HG03575 (cell line): ENCODE data around the gene PLA2G4E.

Experiments
- ATAC-seq: cut with Tn5 transposase; IDR thresholded peaks from one replicate; pipeline ENCODE4 v1.9.1; 2021; ENCODE audit not compliant: unreplicated experiment, insufficient number of reproducible peaks, low FRiP score; ENCODE audit errors: extremely low read depth

PLA2G4E gene

DNA sequence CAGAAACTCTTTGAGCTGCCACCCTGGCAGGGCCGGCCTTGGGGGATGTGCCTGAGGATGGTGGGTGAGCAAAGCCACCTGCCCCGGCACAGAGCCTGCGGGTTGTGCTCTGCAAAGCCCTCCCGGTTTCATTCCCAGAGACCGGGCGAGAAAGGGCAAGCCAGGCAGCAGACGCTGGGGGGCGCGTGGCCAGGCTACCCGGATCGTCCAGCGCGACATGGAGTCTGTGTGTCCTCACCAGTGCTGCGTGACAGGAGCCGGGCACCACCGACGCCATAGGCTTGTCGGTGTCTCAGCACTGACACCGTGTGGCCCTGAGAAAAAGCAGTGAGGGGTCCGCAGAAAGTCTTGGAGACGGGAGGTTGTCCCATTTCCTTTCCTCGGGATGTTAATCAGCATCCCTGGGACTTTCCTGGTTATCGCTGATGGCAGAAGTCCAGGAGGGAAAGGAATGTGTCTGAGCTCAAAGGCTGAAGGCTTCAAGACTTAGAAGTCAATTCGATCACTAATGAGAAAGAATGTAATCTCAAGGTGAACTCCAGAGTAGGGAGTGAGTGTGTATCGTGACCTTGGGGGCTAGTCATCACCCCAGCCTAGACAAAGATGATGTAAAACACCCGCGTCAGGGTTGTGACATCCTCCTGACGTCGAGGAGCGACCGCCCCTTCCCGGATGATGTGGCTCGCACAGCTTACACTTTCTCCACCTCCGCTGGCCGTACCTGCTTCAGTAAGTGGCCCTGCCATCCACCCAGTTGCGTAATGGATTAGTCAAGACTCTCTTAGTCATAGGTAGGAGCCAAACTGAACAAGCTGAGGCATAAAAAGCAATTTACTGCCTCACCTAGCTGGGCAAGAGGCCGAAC lies 36.3 kb upstream of the PLA2G4E start:
- no peak for ATAC-seq

DNA sequence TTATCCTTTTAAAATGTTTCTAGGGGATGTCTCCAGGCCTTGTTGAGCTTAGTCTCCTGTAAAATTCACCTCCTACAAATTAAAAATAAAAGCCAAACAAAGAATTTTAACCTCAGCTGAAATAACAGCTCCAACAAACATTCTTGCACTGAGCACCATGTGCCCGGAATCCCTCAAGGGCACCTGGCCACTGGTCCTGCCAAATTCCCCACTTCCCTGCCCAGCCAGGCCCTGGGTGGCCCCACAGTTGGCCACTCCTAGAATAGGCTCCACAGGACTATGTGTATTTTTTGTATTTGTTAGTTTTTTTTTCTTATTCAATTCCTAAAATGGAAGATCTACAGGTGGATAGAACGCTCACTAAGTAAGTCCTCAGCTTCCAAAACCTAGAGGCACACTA lies 33.1 kb upstream of the PLA2G4E start:
- no peak for ATAC-seq

DNA sequence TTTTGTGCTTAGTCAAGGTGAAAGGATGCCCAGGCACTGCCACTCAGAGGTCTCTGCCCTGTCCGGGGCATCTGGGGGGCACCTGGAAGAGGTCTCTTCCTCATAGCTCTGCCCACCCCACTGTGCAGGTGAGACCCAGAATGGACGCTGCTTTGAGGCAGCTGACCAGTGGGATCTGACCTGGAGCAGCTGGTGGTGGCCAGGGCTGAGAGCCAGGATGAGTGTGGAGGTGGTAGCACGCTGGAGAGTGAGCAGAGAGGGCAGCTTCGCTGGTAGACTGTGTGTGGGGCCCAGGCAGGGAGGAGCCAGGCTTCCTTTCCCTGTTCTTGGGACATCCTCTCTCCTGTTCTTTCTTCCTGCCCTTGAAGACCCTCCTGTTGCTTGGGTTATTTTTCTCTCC lies 32.2 kb upstream of the PLA2G4E start:
- no peak for ATAC-seq

DNA sequence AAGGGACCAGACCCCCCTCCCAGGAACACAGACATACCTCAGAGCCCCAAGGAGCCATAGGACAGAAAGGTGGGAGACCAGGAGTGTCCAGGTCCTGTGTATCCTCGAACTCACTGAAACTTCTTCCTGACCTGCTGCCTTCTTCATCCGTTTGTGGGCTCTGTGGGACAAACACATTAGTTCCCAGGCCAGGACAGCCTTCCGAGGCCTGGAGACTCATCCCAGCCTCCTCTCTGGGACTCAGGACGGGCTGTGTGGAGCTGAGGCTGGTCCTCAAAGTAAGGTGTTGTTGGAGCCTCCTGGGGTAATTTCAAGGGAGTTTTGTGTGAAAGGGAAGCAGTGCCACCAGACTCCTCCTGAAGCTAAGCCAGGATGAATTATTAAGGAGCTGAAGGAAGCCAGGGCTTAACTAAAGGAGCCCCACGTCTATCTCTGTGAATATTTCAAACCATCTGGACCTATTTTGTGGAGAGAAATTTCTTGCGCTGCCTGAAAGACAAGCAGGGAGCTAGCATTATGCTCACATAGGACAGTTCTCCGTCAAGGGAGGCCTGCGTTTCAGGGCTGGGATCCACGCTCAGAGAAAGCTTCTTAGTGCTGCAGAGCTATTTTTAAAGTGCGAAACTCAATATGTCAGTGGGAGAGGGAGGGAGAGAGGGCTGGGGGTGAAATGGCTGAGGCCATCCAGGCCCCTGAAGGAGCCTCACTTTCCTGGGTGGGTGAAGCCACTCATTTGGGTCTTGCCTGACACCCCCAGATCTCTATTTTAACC lies 29.8 kb upstream of the PLA2G4E start:
- ATAC-seq, result no peak

DNA sequence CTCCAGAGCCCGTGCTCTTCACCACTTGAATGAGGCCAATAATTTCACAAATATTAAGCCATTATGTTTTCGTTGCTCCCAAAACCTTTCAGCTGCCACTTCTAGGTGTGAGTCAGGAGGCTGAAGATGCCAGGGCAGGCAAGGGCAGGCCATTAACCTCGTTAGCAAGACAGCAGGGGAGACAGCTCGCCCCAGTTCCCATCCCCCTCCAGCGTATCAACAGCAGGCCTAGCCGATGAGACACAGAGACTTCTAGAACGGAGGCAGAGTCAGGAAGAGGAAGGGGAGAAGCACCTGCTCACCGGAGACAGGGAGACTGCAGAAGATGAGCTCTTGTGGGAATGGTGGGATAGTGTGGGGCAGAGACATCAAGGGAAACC lies 28.0 kb upstream of the PLA2G4E start:
- no peak for ATAC-seq

DNA sequence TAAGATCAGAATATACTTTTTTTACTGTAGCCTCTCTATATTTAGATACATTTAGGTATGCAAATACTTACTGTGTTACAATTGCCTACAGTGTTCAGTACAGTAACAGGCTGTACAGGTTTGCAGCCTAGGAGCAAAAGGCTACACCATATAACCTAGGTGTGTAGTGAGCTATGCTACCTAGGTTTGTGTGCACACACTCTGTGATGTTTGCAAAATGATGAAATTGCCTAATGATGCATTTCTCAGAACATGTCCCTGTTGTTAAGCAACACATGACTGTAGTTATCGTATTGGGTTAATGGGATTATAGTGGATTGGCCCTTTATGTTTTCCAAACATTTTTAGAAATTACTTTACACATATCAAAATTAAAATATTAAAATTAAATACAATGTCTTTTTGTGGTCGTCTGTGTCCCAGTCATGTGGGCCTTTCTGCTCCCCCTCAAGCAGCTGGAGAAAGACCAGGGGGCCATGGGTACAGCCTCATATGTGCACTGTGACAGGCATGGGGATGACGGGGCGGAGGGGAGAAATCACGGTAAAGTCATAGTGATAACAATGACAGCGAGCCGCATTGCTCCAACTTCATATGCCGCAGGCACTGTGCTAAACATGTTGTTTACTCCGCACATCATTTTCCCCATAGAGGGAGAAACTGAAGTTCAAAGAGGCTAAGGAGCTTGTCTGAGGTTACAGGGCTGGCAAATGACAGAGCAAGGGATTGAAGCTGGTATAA lies 27.4 kb upstream of the PLA2G4E start:
- no peak for ATAC-seq

DNA sequence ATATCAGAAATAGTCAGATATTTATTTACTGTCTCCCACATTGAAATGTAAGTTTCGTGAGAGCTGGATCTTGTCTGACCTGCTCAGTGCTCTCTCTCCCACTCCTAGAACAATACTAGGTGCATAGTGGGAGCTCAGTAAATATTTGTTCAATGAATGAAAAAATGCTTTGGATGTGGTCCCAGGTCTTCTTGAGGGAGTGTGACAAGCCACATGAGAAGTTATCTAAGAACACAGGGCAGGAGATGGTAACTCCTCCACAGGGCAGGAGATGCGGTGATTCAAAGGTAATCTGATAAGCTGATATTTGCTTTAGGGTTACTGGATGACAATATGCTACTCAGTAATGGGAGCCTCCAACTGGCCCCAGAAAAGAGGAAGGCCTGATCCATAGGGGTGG lies 25.8 kb upstream of the PLA2G4E start:
- no peak for ATAC-seq

DNA sequence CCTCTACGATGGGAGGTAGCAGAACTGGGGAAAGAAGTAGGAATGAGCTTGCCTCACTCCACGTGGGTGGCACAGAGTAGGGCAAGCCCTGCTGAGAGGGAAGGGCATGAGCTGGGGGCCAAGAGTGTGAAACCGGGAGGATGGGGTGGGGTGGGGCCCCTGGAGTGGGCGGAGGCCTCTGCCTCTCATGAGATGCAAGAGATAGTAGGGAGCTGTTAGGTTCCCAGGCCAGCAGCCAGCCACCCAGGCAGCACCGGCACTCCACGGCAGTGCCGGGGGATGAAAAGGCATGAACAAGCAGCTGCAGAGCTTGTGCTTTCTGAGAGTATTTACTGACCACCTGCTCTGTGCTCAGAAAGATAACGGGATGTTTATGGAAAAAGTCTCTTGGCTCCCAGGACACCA lies 24.4 kb upstream of the PLA2G4E start:
- no peak for ATAC-seq

DNA sequence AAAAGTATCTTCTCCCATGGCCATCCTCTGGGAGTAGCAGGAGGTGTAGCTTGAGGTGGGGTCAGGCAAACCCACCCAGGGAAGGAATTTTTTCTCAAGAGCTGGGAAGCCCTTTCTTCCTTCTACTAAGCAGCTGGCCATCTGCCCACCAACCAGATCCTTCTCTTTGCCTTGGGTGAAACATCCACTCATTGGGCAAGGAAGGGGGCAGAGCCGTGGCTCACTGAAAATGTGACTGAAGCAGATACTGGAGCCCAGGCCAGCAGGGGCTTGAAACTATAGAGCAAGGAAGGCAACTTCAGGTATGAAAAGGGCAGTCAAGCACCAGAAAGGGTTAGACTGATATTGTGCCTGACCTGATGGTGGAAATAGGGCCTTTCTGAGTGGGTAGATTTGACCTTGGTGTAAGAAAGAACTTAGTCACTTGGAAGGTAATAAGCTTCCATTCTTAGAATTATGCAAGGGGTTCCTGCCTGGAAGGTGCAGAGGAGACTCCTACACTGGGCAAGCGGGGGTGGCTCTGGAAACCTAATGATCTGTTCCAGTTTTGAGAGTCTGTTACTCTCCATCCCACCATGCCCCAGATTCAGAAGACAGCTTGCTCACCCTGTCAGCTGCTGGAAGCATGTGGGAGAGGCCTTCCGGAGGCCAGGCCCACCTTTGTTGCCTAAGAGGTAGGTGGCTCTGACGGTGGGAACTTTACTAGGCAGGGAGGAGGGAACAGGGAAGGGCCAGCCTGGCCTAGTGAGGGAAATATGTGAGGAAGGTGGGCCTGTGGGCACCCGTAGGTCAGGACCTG lies 22.0 kb upstream of the PLA2G4E start:
- no peak for ATAC-seq

DNA sequence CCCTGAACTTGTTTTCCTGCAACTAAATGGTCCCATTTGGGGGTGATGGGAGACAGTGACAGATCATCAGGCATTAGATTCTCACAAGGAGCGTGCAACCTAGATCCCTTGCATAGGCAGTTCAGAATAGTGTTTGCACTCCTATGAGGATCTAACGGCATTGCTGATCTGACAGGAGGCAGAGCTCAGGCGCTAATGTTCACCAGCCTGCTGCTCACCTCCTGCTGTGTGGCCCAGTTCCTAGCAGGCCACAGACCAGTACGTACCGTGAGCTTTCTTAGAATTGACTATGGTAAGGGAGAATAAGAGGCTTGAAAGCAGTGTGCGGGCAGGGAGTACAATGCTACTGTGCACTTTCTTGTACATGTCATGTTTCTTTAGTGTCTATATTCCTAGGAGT lies 17.6 kb upstream of the PLA2G4E start:
- no peak for ATAC-seq

DNA sequence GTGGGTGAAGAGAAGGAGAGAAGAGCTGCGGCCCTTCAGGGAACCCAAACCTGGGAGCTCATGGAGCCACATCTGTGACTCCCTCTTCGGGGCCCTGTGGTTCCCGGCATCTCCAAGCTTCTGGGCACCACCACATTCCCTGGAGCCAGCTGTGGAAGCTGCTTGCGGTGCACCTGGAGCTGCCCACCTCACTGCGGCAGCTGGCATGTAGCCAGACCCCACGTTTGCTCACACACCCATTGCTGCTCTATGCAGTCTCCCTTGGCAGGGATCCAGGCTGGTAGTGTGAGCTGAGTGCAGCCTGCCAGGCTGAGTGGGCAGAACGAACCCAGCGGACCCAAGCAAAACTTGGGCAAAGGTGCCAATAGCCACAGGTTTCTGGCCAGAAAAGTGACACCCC lies 16.8 kb upstream of the PLA2G4E start:
- ATAC-seq, result no peak

DNA sequence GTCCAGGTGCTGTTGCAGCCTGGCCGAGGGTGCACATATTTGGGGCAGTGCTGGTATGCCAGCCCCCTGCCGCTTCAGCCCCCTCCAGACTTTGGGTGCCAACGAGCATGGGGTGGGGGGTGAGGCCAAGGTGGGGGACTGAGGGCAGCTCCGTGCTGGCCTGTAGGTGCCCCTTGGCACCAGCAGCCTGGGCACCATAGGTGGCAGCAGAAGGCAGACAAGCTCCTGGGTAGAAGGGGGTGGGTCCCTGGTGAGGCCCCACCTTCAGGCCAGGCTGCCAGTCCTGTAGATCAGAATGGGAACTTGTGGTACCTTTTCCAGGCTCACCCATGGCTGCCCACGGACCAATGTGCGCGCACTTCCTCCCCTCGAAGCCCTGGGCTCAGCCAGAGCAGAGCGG lies 16.1 kb upstream of the PLA2G4E start:
- no peak for ATAC-seq

DNA sequence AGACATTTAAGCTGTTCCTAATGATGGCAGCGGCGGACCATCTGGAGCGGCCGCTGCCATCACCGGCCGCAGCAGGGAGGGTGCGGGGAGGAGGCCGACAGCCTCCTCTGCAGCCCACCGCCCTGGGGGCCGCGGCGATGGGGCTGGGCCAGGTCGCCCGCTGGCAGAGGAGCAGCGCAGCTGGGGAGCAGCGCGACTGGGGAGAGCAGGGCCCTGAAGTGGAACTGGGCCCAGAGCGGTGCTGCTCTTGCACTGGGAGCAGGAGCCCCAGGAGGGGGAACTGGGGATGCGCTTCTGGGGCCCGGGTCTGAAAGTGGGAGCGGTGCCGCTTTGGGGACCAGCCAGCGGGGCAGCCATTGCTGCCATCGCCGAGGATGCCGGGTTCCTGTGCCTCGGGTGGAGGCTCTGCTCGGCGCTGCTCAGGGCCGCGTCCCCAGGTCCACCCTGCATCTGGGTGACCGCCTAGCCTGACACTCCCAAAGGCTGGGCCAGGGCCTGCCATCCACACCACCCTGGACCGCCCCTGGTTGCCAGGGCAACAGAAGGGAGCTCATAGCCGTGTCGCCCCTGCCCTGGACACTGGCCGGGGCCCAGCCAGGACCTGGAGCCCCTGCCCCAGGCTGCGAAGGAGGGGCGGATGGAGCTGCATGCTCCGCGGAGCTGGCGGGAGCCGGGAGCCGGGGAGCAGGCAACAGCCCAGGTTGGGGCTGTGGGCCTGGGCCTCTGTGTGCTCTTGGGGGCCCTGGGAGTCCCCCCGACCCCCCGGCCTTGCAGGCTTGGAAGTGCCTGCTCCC lies 15.5 kb upstream of the PLA2G4E start:
- no peak for ATAC-seq

DNA sequence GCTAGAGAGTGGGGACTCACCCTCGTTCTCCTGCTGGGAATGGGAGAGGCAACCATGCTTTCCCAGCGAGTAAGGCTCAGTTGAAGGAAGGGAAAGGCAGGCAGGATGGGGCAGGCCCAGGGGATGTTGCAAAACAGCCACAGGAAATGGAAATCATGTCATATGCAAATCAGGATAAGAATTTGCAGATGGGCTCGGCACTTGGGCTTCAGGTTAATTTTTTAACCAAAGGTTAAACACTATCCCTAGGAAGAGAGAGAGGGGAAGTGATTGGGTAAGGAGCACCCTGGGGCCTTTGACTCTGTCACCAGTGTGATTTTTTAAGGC lies 14.6 kb upstream of the PLA2G4E start:
- ATAC-seq, result no peak

DNA sequence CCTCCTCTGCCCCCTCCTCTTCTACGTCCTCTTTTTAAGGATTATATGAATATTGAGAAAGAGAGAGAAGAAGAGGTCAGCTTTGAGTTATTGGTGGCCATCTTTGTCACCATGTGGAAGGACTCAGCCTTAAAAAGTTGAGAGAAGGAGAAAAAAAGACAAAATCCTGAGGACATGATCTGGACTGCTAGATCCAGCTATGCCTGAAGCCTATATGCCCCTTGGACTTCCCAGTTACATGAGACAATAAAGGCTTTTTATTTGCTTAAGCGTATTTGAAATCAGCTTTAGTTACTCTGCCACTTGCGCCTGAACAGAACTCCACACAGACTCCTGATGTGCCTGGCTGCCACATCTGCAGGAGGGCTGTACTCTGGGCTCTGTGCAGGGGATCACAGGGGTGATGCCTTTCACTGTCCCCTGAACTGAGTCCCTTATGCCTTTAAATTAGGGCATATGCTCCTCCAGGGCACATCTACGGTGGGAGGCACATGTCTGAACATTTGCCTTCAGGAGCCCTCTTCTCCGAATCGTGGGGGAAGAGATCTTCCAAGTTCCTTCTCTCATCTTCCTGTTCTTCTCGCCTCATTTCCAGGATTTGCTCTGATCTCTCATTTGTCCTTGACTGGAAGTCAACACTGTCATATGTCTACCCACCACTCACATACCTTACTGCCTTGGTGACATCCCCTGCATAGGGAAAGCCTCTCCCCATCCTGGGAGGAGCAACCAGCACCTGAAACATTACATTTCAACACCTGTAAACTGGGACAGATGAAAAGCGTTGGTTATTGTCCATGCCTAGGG lies 14.0 kb upstream of the PLA2G4E start:
- no peak for ATAC-seq

DNA sequence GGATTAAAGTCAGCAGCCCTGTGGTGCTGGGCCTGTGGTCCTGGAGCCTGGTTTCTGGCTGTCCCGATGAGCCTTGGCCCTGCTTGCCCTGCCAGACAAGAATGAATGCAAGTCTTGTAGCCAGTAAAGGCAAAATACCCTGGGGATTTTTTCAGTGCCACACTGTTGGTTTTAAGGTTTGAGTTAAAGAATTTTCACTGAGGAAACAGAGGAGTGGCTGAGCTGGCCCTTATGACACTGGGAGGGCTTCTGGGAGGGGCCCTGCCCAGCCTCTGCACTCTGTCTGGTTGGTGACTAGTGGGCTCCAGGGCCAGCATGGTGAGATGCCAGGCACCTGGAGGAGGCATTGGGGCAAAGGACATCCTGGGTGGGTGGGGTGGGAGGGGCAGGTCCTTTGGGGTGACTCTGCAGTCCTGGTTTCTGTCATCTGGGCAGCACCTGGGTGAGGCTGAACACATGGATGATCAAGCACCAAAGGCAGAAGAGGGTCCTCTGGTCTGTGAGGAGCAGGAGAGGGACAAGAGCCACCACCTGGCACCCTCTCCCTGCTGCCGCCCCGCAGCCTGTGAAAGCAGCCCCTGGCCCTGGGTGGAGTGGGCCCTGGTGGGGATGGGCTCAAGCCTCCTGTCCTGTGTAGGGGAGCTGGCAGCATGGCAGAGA lies 12.5 kb upstream of the PLA2G4E start:
- no peak for ATAC-seq
